MG63 (cell line): ENCODE results near the gene KRT13. TPM values are rescaled to one million over a fixed set of nuclear protein-coding genes. Genes with fewer than 3 reads are reported as not detected.
A peak's percentile ranks its signal among the peaks of the same experiment; 100 is the strongest.
"Not testable (repeated sequence)": the region's sequence is repeated elsewhere in the genome, so short reads cannot be mapped to it uniquely, and the experiment has no call there.

Source experiments
- DNase-seq: peaks from one replicate; pipeline ENCODE4 v3.0.0-alpha.2; 2020
- H3K27me3 ChIP-seq: fragments of 250-450 bp; sonication (Bioruptor Pico); 2 replicates; pipeline ENCODE4 v1.5.1; 2020; ENCODE audit warnings: mild to moderate bottlenecking, moderate library complexity
- H3K36me3 ChIP-seq: fragments of 250-450 bp; sonication (Bioruptor Pico); 2 replicates; pipeline ENCODE4 v1.5.1; 2020; ENCODE audit warnings: mild to moderate bottlenecking, moderate library complexity
- H3K4me3 ChIP-seq: fragments of 250-450 bp; sonication (Bioruptor Pico); 2 replicates; pipeline ENCODE4 v1.5.1; 2020; ENCODE audit warnings: mild to moderate bottlenecking, moderate library complexity
- H3K9me3 ChIP-seq: fragments of 250-450 bp; sonication (Bioruptor Pico); 2 replicates; pipeline ENCODE4 v1.5.1; 2020; ENCODE audit warnings: mild to moderate bottlenecking, moderate library complexity
- total RNA-seq: library from RNA; depleted of rRNA; stranded (reverse); fragments of >200 nt; shearing (Covaris generic); gene quantifications from 2 replicates; pipeline ENCODE4 v1.2.3, GENCODE V29; 2014; ENCODE audit warnings: low replicate concordance; rRNA removed

Gene KRT13
- total RNA-seq: 3.8 and 4.0 TPM in 2 replicates

GRCh38 chr17:41505007-41505808 lies at the start of gene KRT13:
KRT13 (minus strand) TSS chr17:41505612; CDS start chr17:41505550, 62 bp downstream.
- Histone ChIP-seq H3K9me3 (no peaks in the 10 kb centered on the region; the same call in 1 of the 2 replicates), H3K27me3 (no peaks in the 10 kb centered on the region), H3K36me3 (no peaks in the 10 kb centered on the region), H3K4me3 (no peak within 1 kb of the TSS)
- DNase-seq: no peak

GRCh38 chr17:41553987-41554680 lies 48.7 kb upstream of the KRT13 start:
- Histone ChIP-seq H3K9me3 (no peaks in the 10 kb centered on the region), H3K36me3 (no peaks in the 10 kb centered on the region), H3K4me3 (no peak overlapping the region), H3K27me3 (no peaks in the 10 kb centered on the region)
- DNase-seq: no peak

- H3K36me3 ChIP-seq: no peaks in the 10 kb centered on the region
- DNase-seq: peak; percentile 34
- H3K9me3 ChIP-seq: no peaks in the 10 kb centered on the region
- no peaks in the 10 kb centered on the region for H3K27me3 ChIP-seq
- no peak overlapping the region for H3K4me3 ChIP-seq
Measured at GRCh38 chr17:41553176-41553575, 47.8 kb upstream of the KRT13 start.

- no peak for DNase-seq
- no peak overlapping the region for H3K4me3 ChIP-seq
- H3K9me3 ChIP-seq: no peaks in the 10 kb centered on the region
- H3K36me3 ChIP-seq: no peaks in the 10 kb centered on the region
- H3K27me3 ChIP-seq: no peaks in the 10 kb centered on the region
Measured at GRCh38 chr17:41552455-41552854, 47.0 kb upstream of the KRT13 start.

GRCh38 chr17:41551365-41551764 lies 46.0 kb upstream of the KRT13 start:
- Histone ChIP-seq H3K27me3 (no peaks in the 10 kb centered on the region), H3K36me3 (no peaks in the 10 kb centered on the region), H3K9me3 (0 out of 2 replicates have a peak, but pooled peaks cover 2% of the 10 kb centered on the region), H3K4me3 (no peak overlapping the region)
- DNase-seq: no peak

GRCh38 chr17:41549596-41550039 lies 44.2 kb upstream of the KRT13 start:
- no peaks in the 10 kb centered on the region for H3K27me3 ChIP-seq
- H3K9me3 ChIP-seq: 0 out of 2 replicates have a peak, but pooled peaks cover 2% of the 10 kb centered on the region
- H3K36me3 ChIP-seq: no peaks in the 10 kb centered on the region
- no peak for DNase-seq
- H3K4me3 ChIP-seq: no peak overlapping the region

GRCh38 chr17:41548844-41549595 lies 43.6 kb upstream of the KRT13 start:
- no peaks in the 10 kb centered on the region for H3K27me3 ChIP-seq
- DNase-seq: peak; percentile 95
- H3K4me3 ChIP-seq: no peak overlapping the region
- H3K9me3 ChIP-seq: 0 out of 2 replicates have a peak, but pooled peaks cover 2% of the 10 kb centered on the region
- no peaks in the 10 kb centered on the region for H3K36me3 ChIP-seq

- no peak overlapping the region for H3K4me3 ChIP-seq
- DNase-seq: peak; percentile 100
- no peaks in the 10 kb centered on the region for H3K36me3 ChIP-seq
- H3K27me3 ChIP-seq: no peaks in the 10 kb centered on the region
- 0 out of 2 replicates have a peak, but pooled peaks cover 2% of the 10 kb centered on the region for H3K9me3 ChIP-seq
Measured at GRCh38 chr17:41547921-41548843, 42.8 kb upstream of the KRT13 start.

GRCh38 chr17:41547378-41547841 lies 42.0 kb upstream of the KRT13 start:
- no peaks in the 10 kb centered on the region for H3K27me3 ChIP-seq
- 0 out of 2 replicates have a peak, but pooled peaks cover 2% of the 10 kb centered on the region for H3K9me3 ChIP-seq
- H3K36me3 ChIP-seq: no peaks in the 10 kb centered on the region
- peak; percentile 74 for DNase-seq
- no peak overlapping the region for H3K4me3 ChIP-seq

GRCh38 chr17:41546819-41547218 lies 41.4 kb upstream of the KRT13 start:
- no peak overlapping the region for H3K4me3 ChIP-seq
- H3K36me3 ChIP-seq: no peaks in the 10 kb centered on the region
- no peaks in the 10 kb centered on the region for H3K27me3 ChIP-seq
- DNase-seq: no peak
- H3K9me3 ChIP-seq: 0 out of 2 replicates have a peak, but pooled peaks cover 2% of the 10 kb centered on the region

GRCh38 chr17:41545829-41546410 lies 40.5 kb upstream of the KRT13 start:
- Histone ChIP-seq H3K4me3 (no peak overlapping the region), H3K9me3 (0 out of 2 replicates have a peak, but pooled peaks cover 2% of the 10 kb centered on the region), H3K27me3 (no peaks in the 10 kb centered on the region), H3K36me3 (no peaks in the 10 kb centered on the region)
- no peak for DNase-seq

GRCh38 chr17:41544935-41545334 lies 39.5 kb upstream of the KRT13 start:
- no peak for DNase-seq
- Histone ChIP-seq H3K27me3 (no peaks in the 10 kb centered on the region), H3K9me3 (0 out of 2 replicates have a peak, but pooled peaks cover 2% of the 10 kb centered on the region), H3K36me3 (no peaks in the 10 kb centered on the region), H3K4me3 (no peak overlapping the region)

- DNase-seq: no peak
- Histone ChIP-seq H3K4me3 (no peak overlapping the region), H3K36me3 (no peaks in the 10 kb centered on the region), H3K9me3 (0 out of 2 replicates have a peak, but pooled peaks cover 2% of the 10 kb centered on the region), H3K27me3 (no peaks in the 10 kb centered on the region)
Measured at GRCh38 chr17:41544491-41544892, 39.1 kb upstream of the KRT13 start.

GRCh38 chr17:41542786-41543185 lies 37.4 kb upstream of the KRT13 start:
- not testable (repeated sequence) for H3K4me3 ChIP-seq, DNase-seq, H3K9me3 ChIP-seq, H3K36me3 ChIP-seq, H3K27me3 ChIP-seq

GRCh38 chr17:41542357-41542756 lies 36.9 kb upstream of the KRT13 start:
- H3K27me3 ChIP-seq: no peaks in the 10 kb centered on the region
- no peak overlapping the region for H3K4me3 ChIP-seq
- 0 out of 2 replicates have a peak, but pooled peaks cover 2% of the 10 kb centered on the region for H3K9me3 ChIP-seq

More at GRCh38 chr17:41542357-41542756, 36.9 kb upstream of the KRT13 start:
- DNase-seq: no peak
- H3K36me3 ChIP-seq: no peaks in the 10 kb centered on the region
